ENCODE data around the gene DENND11. TPM values are rescaled to one million over a fixed set of nuclear protein-coding genes. Genes with fewer than 3 reads are reported as not detected.
"Not testable (repeated sequence)": the region's sequence is repeated elsewhere in the genome, so short reads cannot be mapped to it uniquely, and the experiment has no call there.

Gene DENND11
- total and polyA plus RNA-seq, 2 donors (not counting 3 experiments of a cell fraction or from before 2014, with no cell fraction given): 14.7 to 25.9 TPM

GRCh38 chr7:141691540-141691939 lies 10.4 kb downstream of the DENND11 start:
- Histone ChIP-seq H2AFZ (ENCODE audit: low read depth, low read length) (no peak overlapping the region), H3K4me2 (ENCODE audit: insufficient read depth, low read length) (no peak overlapping the region), H3K4me1 (ENCODE audit: control insufficient read depth, extremely low read depth, insufficient read depth, low read length) (peaks cover 5% of the 10 kb centered on the region), H3K36me3 (ENCODE audit: control insufficient read depth in 2 of 2, extremely low read depth in 1 of 2, insufficient read depth in 2 of 2, low read length in 2 of 2) (no peaks in the 10 kb centered on the region), H3K27me3 (ENCODE audit: control insufficient read depth in 2 of 2, insufficient read depth in 2 of 2, low read length in 2 of 2) (no peaks in the 10 kb centered on the region), H3K9me3 (replicated peaks; ENCODE audit: control insufficient read depth, insufficient read depth, low read length) (no peaks in the 10 kb centered on the region), H3K79me2 (ENCODE audit: control insufficient read depth, insufficient read depth, low read length) (peaks cover 26% of the 10 kb centered on the region), H3K9ac (replicated peaks; ENCODE audit: extremely low read depth, insufficient read depth, low read length) (no peak overlapping the region), H4K20me1 (replicated peaks; ENCODE audit: control insufficient read depth, extremely low read depth, insufficient read depth, low read length) (peaks cover 2% of the 10 kb centered on the region), H3K4me3 (replicated peaks in 1 of 3; ENCODE audit: insufficient read depth in 1 of 3, low read depth in 1 of 3, low read length in 3 of 3) (no peak overlapping the region), H3K27ac (ENCODE audit: insufficient read depth, low read depth, low read length) (no peak overlapping the region), H3K9me1 (replicated peaks; ENCODE audit: control insufficient read depth, extremely low read depth, insufficient read depth, low read length) (no peaks in the 10 kb centered on the region)
- no TSS peak for BruUV-seq (replicated peaks)
- DNase-seq (ENCODE audit: low read depth, low spot score) (no peak), FAIRE-seq (no peak)
- TF ChIP-seq, protein P1, sequence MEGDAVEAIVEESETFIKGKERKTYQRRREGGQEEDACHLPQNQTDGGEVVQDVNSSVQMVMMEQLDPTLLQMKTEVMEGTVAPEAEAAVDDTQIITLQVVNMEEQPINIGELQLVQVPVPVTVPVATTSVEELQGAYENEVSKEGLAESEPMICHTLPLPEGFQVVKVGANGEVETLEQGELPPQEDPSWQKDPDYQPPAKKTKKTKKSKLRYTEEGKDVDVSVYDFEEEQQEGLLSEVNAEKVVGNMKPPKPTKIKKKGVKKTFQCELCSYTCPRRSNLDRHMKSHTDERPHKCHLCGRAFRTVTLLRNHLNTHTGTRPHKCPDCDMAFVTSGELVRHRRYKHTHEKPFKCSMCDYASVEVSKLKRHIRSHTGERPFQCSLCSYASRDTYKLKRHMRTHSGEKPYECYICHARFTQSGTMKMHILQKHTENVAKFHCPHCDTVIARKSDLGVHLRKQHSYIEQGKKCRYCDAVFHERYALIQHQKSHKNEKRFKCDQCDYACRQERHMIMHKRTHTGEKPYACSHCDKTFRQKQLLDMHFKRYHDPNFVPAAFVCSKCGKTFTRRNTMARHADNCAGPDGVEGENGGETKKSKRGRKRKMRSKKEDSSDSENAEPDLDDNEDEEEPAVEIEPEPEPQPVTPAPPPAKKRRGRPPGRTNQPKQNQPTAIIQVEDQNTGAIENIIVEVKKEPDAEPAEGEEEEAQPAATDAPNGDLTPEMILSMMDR (IDR thresholded peaks at IDR 0.05; ENCODE audit: extremely low read depth in 1 of 2, insufficient read depth in 1 of 2, low read depth in 1 of 2, low read length in 2 of 2): no peak
- TF ChIP-seq POLR2AphosphoS5 (IDR thresholded peaks at IDR 0.05; ENCODE audit: insufficient read depth, low read depth, low read length) (no peak), FOS (IDR thresholded peaks at IDR 0.05; ENCODE audit: borderline replicate concordance, insufficient read depth, low read length) (no peak), EZH2 (IDR thresholded peaks at IDR 0.05; ENCODE audit: borderline replicate concordance, low read depth, low read length, severe bottlenecking) (no peak), POLR2A (IDR thresholded peaks at IDR 0.05; ENCODE audit: low read depth, low read length) (no peak), MYC (IDR thresholded peaks at IDR 0.05; ENCODE audit: low read depth, low read length) (no peak), JUN (IDR thresholded peaks at IDR 0.05; ENCODE audit: borderline replicate concordance, insufficient read depth, insufficient read length, low read depth) (no peak), GATA2 (IDR thresholded peaks at IDR 0.05; ENCODE audit: insufficient read depth, insufficient read length, low read depth, low read length) (no peak)
- TF ChIP-seq, protein P2, sequence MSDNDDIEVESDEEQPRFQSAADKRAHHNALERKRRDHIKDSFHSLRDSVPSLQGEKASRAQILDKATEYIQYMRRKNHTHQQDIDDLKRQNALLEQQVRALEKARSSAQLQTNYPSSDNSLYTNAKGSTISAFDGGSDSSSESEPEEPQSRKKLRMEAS (IDR thresholded peaks at IDR 0.05; ENCODE audit: insufficient read depth, insufficient read length): no peak
- dilution Hi-C loops (cut with MboI; ENCODE audit: extremely low pct_ligation_motif_present, low sequenced_read_pairs) (no loop called here), intact Hi-C loops (cut with micrococcal nuclease) (no loop called here)
- ChIA-PET POLR2A (no interaction called here), CTCF (no interaction called here)

DNA sequence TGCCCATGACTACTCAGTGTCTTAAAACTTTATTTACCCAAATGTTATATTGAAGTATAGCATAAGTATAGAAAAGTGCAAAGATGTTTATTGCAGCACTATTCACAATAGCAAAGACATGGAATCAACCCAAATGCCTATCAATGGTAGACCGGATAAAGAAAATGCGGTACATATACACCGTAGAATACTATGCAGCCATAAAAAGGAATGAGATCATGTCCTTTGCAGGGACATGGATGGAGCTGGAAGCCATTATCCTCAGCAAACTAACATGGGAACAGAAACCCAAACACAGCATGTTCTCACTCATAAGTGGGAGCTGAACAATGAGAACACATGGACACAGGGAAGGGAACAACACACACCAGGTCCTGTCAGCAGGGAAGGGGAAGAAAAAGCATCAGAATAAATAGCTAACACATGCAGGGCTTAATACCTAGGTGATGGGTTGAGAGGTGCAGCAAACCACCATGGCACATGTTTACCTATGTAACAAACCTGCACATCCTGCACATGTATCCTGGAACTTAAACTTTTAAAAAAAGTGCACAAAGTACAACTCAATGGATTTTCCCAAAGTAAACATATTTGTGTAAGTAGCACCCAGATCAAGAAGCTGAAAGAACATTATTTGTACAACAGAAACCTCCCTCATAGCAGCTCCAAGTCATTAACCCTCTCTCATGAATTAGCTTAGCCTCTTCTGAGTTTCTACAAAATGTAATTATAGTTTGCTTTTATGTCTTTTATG lies 12.7 kb downstream of the DENND11 start:
- H3K27ac ChIP-seq (ENCODE audit: insufficient read depth, low read depth, low read length); FAIRE-seq; H3K27me3 ChIP-seq (ENCODE audit: control insufficient read depth in 2 of 2, insufficient read depth in 2 of 2, low read length in 2 of 2); dilution Hi-C loops (cut with MboI; ENCODE audit: extremely low pct_ligation_motif_present, low sequenced_read_pairs); H3K4me3 ChIP-seq (replicated peaks in 1 of 3; ENCODE audit: insufficient read depth in 1 of 3, low read depth in 1 of 3, low read length in 3 of 3); BruUV-seq (replicated peaks); H4K20me1 ChIP-seq (replicated peaks; ENCODE audit: control insufficient read depth, extremely low read depth, insufficient read depth, low read length); POLR2A ChIA-PET; H3K9me3 ChIP-seq (replicated peaks; ENCODE audit: control insufficient read depth, insufficient read depth, low read length); H3K9ac ChIP-seq (replicated peaks; ENCODE audit: extremely low read depth, insufficient read depth, low read length); H3K4me2 ChIP-seq (ENCODE audit: insufficient read depth, low read length); H2AFZ ChIP-seq (ENCODE audit: low read depth, low read length); H3K36me3 ChIP-seq (ENCODE audit: control insufficient read depth in 2 of 2, extremely low read depth in 1 of 2, insufficient read depth in 2 of 2, low read length in 2 of 2); H3K9me1 ChIP-seq (replicated peaks; ENCODE audit: control insufficient read depth, extremely low read depth, insufficient read depth, low read length); DNase-seq (ENCODE audit: low read depth, low spot score); H3K4me1 ChIP-seq (ENCODE audit: control insufficient read depth, extremely low read depth, insufficient read depth, low read length); intact Hi-C loops (cut with micrococcal nuclease): not testable (repeated sequence)
- H3K79me2 ChIP-seq (ENCODE audit: control insufficient read depth, insufficient read depth, low read length): peaks cover 16% of the 10 kb centered on the region
- CTCF ChIA-PET: interaction anchor here (0.8 to 2.2 kb wide), 3 partner anchors 13 to 49 kb away, joined by 3 to 7 read pairs (median 3); partner anchors contain the start of gene SSBP1
